ENCODE data around the gene GJA3. TPM values are rescaled to one million over a fixed set of nuclear protein-coding genes. Genes with fewer than 3 reads are reported as not detected.

GJA3 gene
- total RNA-seq, 2 experiments from 2014 or later = not detected

- intact Hi-C loops (cut with DNase I, micrococcal nuclease) = no loop called here
- no peaks in the 10 kb centered on the region for H3K4me1 ChIP-seq (ENCODE audit: insufficient read depth, low read length)
- no peak overlapping the region for H3K27ac ChIP-seq (ENCODE audit: low read depth in 1 of 2, low read length in 2 of 2)
- Mint-ChIP-seq H3K4me1 (ENCODE audit: low read depth) (no peaks in the 10 kb centered on the region), H3K36me3 (ENCODE audit: low read depth) (no peaks in the 10 kb centered on the region), H3K27me3 (peaks cover 19% of the 10 kb centered on the region), H3K27ac (no peak overlapping the region), H3K4me3 (no peak overlapping the region), H3K9me3 (peaks cover 2% of the 10 kb centered on the region)
- no peaks in the 10 kb centered on the region for H3K36me3 ChIP-seq (ENCODE audit: insufficient read depth, low read length)
- H3K9me3 ChIP-seq (ENCODE audit: control insufficient read depth in 1 of 2, insufficient read depth in 1 of 2, low read length in 2 of 2) = peaks cover 0 to 5% of the 10 kb centered on the region in 2 experiments
- ChIA-PET CTCF (interaction anchor here (1.6 kb wide), 1 partner anchor 9 kb away, joined by 4 read pairs; no protein-coding TSS in a partner anchor), POLR2A (no interaction called here)
- H3K27me3 ChIP-seq (ENCODE audit: control insufficient read depth in 1 of 2, insufficient read depth in 2 of 2, low read length in 2 of 2) = peaks cover 0 to 23% of the 10 kb centered on the region in 2 experiments
- ATAC-seq (ENCODE audit: poor library complexity) (no peak), DNase-seq (no peak)
- no peak overlapping the region for H3K4me3 ChIP-seq (ENCODE audit: low read length)
- TF ChIP-seq CTCF (IDR thresholded peaks at IDR 0.05) = no peak
Observed at GRCh38 chr13:20206065-20206697, 45.3 kb upstream of the GJA3 start.

- no peak for ATAC-seq (ENCODE audit: poor library complexity)
- no peak for DNase-seq
- TF ChIP-seq CTCF (IDR thresholded peaks at IDR 0.05) = no peak
- H3K27me3 ChIP-seq (ENCODE audit: control insufficient read depth in 1 of 2, insufficient read depth in 2 of 2, low read length in 2 of 2) = peaks cover 29 to 37% of the 10 kb centered on the region in 2 experiments
- Mint-ChIP-seq H3K9me3 (peaks cover 2% of the 10 kb centered on the region), H3K27me3 (peaks cover 39% of the 10 kb centered on the region), H3K4me3 (no peak overlapping the region), H3K36me3 (ENCODE audit: low read depth) (no peaks in the 10 kb centered on the region), H3K27ac (no peak overlapping the region), H3K4me1 (ENCODE audit: low read depth) (peaks cover 18% of the 10 kb centered on the region)
- H3K36me3 ChIP-seq (ENCODE audit: insufficient read depth, low read length) = no peaks in the 10 kb centered on the region
- peaks cover 11% of the 10 kb centered on the region for H3K4me1 ChIP-seq (ENCODE audit: insufficient read depth, low read length)
- no peak overlapping the region for H3K4me3 ChIP-seq (ENCODE audit: low read length)
- no peak overlapping the region for H3K27ac ChIP-seq (ENCODE audit: low read depth in 1 of 2, low read length in 2 of 2)
- H3K9me3 ChIP-seq (ENCODE audit: control insufficient read depth in 1 of 2, insufficient read depth in 1 of 2, low read length in 2 of 2) = peaks cover 5 to 6% of the 10 kb centered on the region in 2 experiments
- intact Hi-C loops (cut with DNase I, micrococcal nuclease) = loop anchor here in 1 of 2 experiments (10.0 kb wide), 2 partner anchors 506 to 626 kb away; partner anchors contain the start of gene IL17D
- POLR2A ChIA-PET = interaction anchor here (1.0 kb wide), 1 partner anchor 277 kb away, joined by 5 read pairs; no protein-coding TSS in a partner anchor
- CTCF ChIA-PET = no interaction called here
Observed at GRCh38 chr13:20198781-20199180, 37.9 kb upstream of the GJA3 start.

- H3K27me3 ChIP-seq (ENCODE audit: control insufficient read depth in 1 of 2, insufficient read depth in 2 of 2, low read length in 2 of 2) = peaks cover 37 to 51% of the 10 kb centered on the region in 2 experiments
- H3K27me3 Mint-ChIP-seq = peaks cover 43% of the 10 kb centered on the region
- DNase-seq = peak in 5 of 14 experiments; percentile 19 to 76 (median 43)
Observed at GRCh38 chr13:20197361-20197834, 36.5 kb upstream of the GJA3 start.

More at GRCh38 chr13:20197361-20197834, 36.5 kb upstream of the GJA3 start:
- H3K4me1 ChIP-seq (ENCODE audit: insufficient read depth, low read length) = peaks cover 20% of the 10 kb centered on the region
- no peaks in the 10 kb centered on the region for H3K36me3 ChIP-seq (ENCODE audit: insufficient read depth, low read length)
- peaks cover 25% of the 10 kb centered on the region for H3K4me1 Mint-ChIP-seq (ENCODE audit: low read depth)
- intact Hi-C loops (cut with DNase I, micrococcal nuclease) = loop anchor here (1.0 to 10.0 kb wide), 4 partner anchors 215 to 627 kb away; partner anchors contain the start of gene IL17D (in 1 of the 2)
- CTCF ChIA-PET = interaction anchor here (0.5 to 2.3 kb wide), 37 partner anchors 8 to 1910 kb away, joined by 3 to 17 read pairs (median 4); partner anchors contain the start of gene PSPC1
- H3K27ac Mint-ChIP-seq = no peak overlapping the region
- H3K9me3 ChIP-seq (ENCODE audit: control insufficient read depth in 1 of 2, insufficient read depth in 1 of 2, low read length in 2 of 2) = peaks cover 5 to 13% of the 10 kb centered on the region in 2 experiments
- TF ChIP-seq CTCF (IDR thresholded peaks at IDR 0.05) = peak; percentile 87
- peaks cover 2% of the 10 kb centered on the region for H3K9me3 Mint-ChIP-seq
- peak; percentile 69 for ATAC-seq (ENCODE audit: poor library complexity)
- no peaks in the 10 kb centered on the region for H3K36me3 Mint-ChIP-seq (ENCODE audit: low read depth)
- POLR2A ChIA-PET = interaction anchor here (0.5 to 2.3 kb wide), 9 partner anchors 10 to 1934 kb away, joined by 3 to 18 read pairs (median 3); no protein-coding TSS in a partner anchor
- no peak overlapping the region for H3K27ac ChIP-seq (ENCODE audit: low read depth in 1 of 2, low read length in 2 of 2)
- H3K4me3 Mint-ChIP-seq = no peak overlapping the region
- no peak overlapping the region for H3K4me3 ChIP-seq (ENCODE audit: low read length)

Data from CD4-positive, alpha-beta T cell (primary cell).